Dedifferentiated amniotic fluid mesenchymal stem cell (primary cell): Measurements from ENCODE around the gene LRIT3.
A peak's percentile ranks its signal among the peaks of the same experiment; 100 is the strongest.
"Not testable (repeated sequence)": the region's sequence is repeated elsewhere in the genome, so short reads cannot be mapped to it uniquely, and the experiment has no call there.

ENCODE experiments used
- DNase-seq: peaks from one replicate; pipeline ENCODE4 v3.0.0-alpha.2; 2016; ENCODE audit errors: extremely low spot score

Gene LRIT3

GRCh38 chr4:109848501-109848900 is 594 bp downstream of the LRIT3 start:
- DNase-seq = no peak

- no peak for DNase-seq
Measured at GRCh38 chr4:109850601-109851000, 2.7 kb downstream of the LRIT3 start.

GRCh38 chr4:109859426-109860300 is 11.8 kb downstream of the LRIT3 start:
- DNase-seq = not testable (repeated sequence)

GRCh38 chr4:109861271-109861670 is 13.4 kb downstream of the LRIT3 start:
- no peak for DNase-seq

GRCh38 chr4:109861916-109862511 is 14.1 kb downstream of the LRIT3 start:
- no peak for DNase-seq

- DNase-seq = no peak
Measured at GRCh38 chr4:109864134-109864533, 16.2 kb downstream of the LRIT3 start.

- no peak for DNase-seq
Measured at GRCh38 chr4:109870061-109870460, 22.2 kb downstream of the LRIT3 start.

GRCh38 chr4:109872065-109872464 is 24.2 kb downstream of the LRIT3 start:
- no peak for DNase-seq

GRCh38 chr4:109872950-109873656 is 25.2 kb downstream of the LRIT3 start:
- no peak for DNase-seq

GRCh38 chr4:109873791-109874514 is 26.0 kb downstream of the LRIT3 start:
- peak; percentile 51 for DNase-seq

GRCh38 chr4:109875106-109875505 is 27.2 kb downstream of the LRIT3 start:
- no peak for DNase-seq

- not testable (repeated sequence) for DNase-seq
Measured at GRCh38 chr4:109875553-109875952, 27.6 kb downstream of the LRIT3 start.

GRCh38 chr4:109876634-109877265 is 28.8 kb downstream of the LRIT3 start:
- DNase-seq = no peak

- DNase-seq = no peak
Measured at GRCh38 chr4:109877400-109877799, 29.5 kb downstream of the LRIT3 start.

GRCh38 chr4:109878355-109878754 is 30.4 kb downstream of the LRIT3 start:
- DNase-seq = no peak

GRCh38 chr4:109879081-109879480 is 31.2 kb downstream of the LRIT3 start:
- DNase-seq = no peak

- DNase-seq = no peak
Measured at GRCh38 chr4:109879636-109880314, 31.9 kb downstream of the LRIT3 start.

GRCh38 chr4:109886303-109886702 is 38.4 kb downstream of the LRIT3 start:
- DNase-seq = no peak

GRCh38 chr4:109887071-109887470 is 39.2 kb downstream of the LRIT3 start:
- no peak for DNase-seq

- no peak for DNase-seq
Measured at GRCh38 chr4:109890076-109890475, 42.2 kb downstream of the LRIT3 start.
